GM23248 (cell line): ENCODE results near the gene IRF1. TPM values are rescaled to one million over a fixed set of nuclear protein-coding genes. Genes with fewer than 3 reads are reported as not detected.

Experiments
- DNase-seq: peaks from one replicate; pipeline ENCODE4 v3.0.0-alpha.2; 2015
- H2AFZ ChIP-seq: fragments of 200-600 bp; sonication (generic); 2 replicates; pipeline ENCODE4 v1.6.1; 2016; ENCODE audit warnings: antibody characterized with exemption
- H3F3A ChIP-seq: fragments of 200-600 bp; sonication (generic); 2 replicates; pipeline ENCODE4 v1.6.1; 2016; ENCODE audit warnings: mild to moderate bottlenecking, antibody characterized with exemption, mixed run types; ENCODE audit not compliant: insufficient read depth
- H3K27ac ChIP-seq: fragments of 200-600 bp; sonication (generic); 2 replicates; pipeline ENCODE4 v1.5.1; 2016; ENCODE audit warnings: mild to moderate bottlenecking
- H3K27me3 ChIP-seq: fragments of 200-600 bp; sonication (generic); replicated peaks from 2 replicates; pipeline ENCODE4 v1.6.1; 2016; ENCODE audit warnings: mild to moderate bottlenecking; ENCODE audit not compliant: insufficient read depth
- H3K36me3 ChIP-seq: fragments of 200-600 bp; sonication (generic); 2 replicates; pipeline ENCODE4 v1.6.1; 2016; ENCODE audit warnings: low read depth, mild to moderate bottlenecking
- H3K4me1 ChIP-seq: fragments of 200-600 bp; sonication (generic); 2 replicates; pipeline ENCODE4 v1.6.1; 2016; ENCODE audit warnings: mild to moderate bottlenecking; ENCODE audit not compliant: insufficient read depth
- H3K4me2 ChIP-seq: fragments of 200-600 bp; sonication (generic); one replicate; pipeline ENCODE4 v1.6.1; 2016; ENCODE audit warnings: mild to moderate bottlenecking; ENCODE audit not compliant: unreplicated experiment
- H3K4me3 ChIP-seq: fragments of 200-600 bp; sonication (generic); 2 replicates; pipeline ENCODE4 v1.5.1; 2016; ENCODE audit warnings: mild to moderate bottlenecking
- H3K79me2 ChIP-seq: fragments of 200-600 bp; sonication (generic); 2 replicates; pipeline ENCODE4 v1.6.1; 2016; ENCODE audit warnings: mild to moderate bottlenecking; ENCODE audit not compliant: insufficient read depth
- H3K9ac ChIP-seq: fragments of 200-600 bp; sonication (generic); 2 replicates; pipeline ENCODE4 v1.6.1; 2016; ENCODE audit warnings: mild to moderate bottlenecking
- H3K9me2 ChIP-seq: fragments of 200-600 bp; sonication (generic); 2 replicates; pipeline ENCODE4 v1.6.1; 2016; ENCODE audit warnings: mixed run types, mild to moderate bottlenecking, moderate library complexity; ENCODE audit not compliant: insufficient read depth
- H3K9me3 ChIP-seq: fragments of 200-600 bp; sonication (generic); one replicate; pipeline ENCODE4 v1.6.1; 2017; ENCODE audit warnings: low read depth
- H4K20me1 ChIP-seq: fragments of 200-600 bp; sonication (generic); 2 replicates; pipeline ENCODE4 v1.6.0; 2016; ENCODE audit not compliant: insufficient read depth
- EZH2 ChIP-seq: fragments of 200-600 bp; sonication (generic); IDR thresholded peaks from 2 replicates; pipeline ENCODE4 v1.6.1; 2018; ENCODE audit warnings: antibody characterized with exemption, mild to moderate bottlenecking; ENCODE audit not compliant: insufficient read depth, poor library complexity, severe bottlenecking
- EZH2phosphoT487 ChIP-seq: fragments of 200-600 bp; sonication (generic); IDR thresholded peaks from 2 replicates; pipeline ENCODE4 v1.6.1; 2018; ENCODE audit warnings: antibody characterized with exemption, moderate library complexity, mild to moderate bottlenecking, low read depth; ENCODE audit not compliant: insufficient read depth
- WGBS, 2 experiments: methylation state at CpG; one replicate each; pipeline ENCODE4 v1.1.6; 2015 to 2017; ENCODE audit warnings: low lambda C conversion rate in 2 of 2, low coverage in 1 of 2; ENCODE audit errors: missing lambda C conversion rate in 2 of 2; 5-methylcytosine and 5-hydroxymethylcytosine counted together
- in situ Hi-C: fragments of 300-500 bp; cut with MboI; formaldehyde crosslinking; loops from 2 replicates; pipeline ENCODE4 v1.15.0; 2020
- polyA plus RNA-seq: library from polyadenylated mRNA; unstranded; fragments of >200 nt; fragmentation: Nextera tagmentation; extraction: Ambion mirVana; gene quantifications from 2 replicates; pipeline ENCODE4 v1.2.1, GENCODE V29; 2016
- total RNA-seq: library from RNA; depleted of rRNA; stranded (reverse); fragments of >200 nt; shearing (Covaris generic); gene quantifications from 2 replicates; pipeline ENCODE4 v1.2.3, GENCODE V29; 2014

Gene IRF1
- total and polyA plus RNA-seq, 2 experiments from 2014 or later: 6.2 to 22.2 TPM

DNA sequence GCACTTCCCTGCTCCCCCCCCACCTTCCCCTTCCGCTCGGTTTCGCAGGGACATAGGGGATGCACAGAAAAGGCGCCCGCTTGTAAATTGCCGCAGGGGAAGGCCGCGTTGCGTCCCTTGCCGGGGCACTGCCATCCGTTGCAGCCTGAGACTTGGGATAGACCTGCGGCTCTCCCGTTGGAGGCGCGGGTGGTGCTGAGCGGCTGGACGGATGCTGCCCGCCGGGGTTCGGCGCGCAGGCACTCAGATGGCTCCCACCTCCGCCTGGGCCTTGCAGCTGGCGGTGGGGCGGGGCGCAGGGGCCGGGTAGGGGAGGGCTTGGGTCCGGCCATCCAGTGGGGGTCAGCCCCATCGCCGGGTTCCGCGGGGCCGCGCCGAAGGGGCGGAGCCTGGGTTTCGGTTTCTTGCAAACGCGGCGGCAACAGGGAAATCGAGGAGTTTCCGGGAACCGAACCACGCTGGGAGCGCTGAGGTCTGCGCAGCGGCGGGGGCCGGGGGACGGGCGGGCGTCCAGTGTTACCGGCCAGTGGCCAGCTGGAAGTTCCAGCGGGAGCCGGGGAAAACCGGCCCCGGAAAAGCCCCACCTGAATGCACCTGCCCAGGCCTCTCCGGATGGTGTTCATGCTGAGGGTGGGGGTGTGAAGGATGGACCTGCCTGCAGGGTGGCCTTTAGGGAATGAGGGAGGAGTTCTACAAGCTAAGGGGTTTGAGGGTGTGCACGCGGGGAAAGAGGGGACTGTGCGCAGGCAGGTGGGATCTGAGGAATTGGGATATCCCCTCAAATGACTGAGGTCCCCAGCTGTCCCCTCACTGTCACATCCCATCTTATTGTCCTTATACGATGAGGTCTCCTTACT, 6.3 kb upstream of the IRF1 start:
- Histone ChIP-seq H3K36me3 (no peaks in the 10 kb centered on the region), H3K9ac (peak overlapping the region; percentile 90), H3K9me3 (no peaks in the 10 kb centered on the region), H3K27me3 (no peaks in the 10 kb centered on the region), H3K9me2 (no peaks in the 10 kb centered on the region), H3K4me2 (peak overlapping the region; percentile 84), H2AFZ (peak overlapping the region; percentile 86), H3K27ac (peak overlapping the region; percentile 82), H3K79me2 (no peaks in the 10 kb centered on the region), H3F3A (peaks cover 22% of the 10 kb centered on the region), H3K4me1 (peaks cover 25% of the 10 kb centered on the region), H3K4me3 (peak overlapping the region; percentile 85), H4K20me1 (no peaks in the 10 kb centered on the region)
- peak; percentile 86 for DNase-seq
- in situ Hi-C loops: no loop called here
- TF ChIP-seq EZH2phosphoT487 (no peak), EZH2 (no peak)
- 2 to 4% methylated on average over 38 to 59 of the region's 62 CpGs for WGBS, 2 experiments

DNA sequence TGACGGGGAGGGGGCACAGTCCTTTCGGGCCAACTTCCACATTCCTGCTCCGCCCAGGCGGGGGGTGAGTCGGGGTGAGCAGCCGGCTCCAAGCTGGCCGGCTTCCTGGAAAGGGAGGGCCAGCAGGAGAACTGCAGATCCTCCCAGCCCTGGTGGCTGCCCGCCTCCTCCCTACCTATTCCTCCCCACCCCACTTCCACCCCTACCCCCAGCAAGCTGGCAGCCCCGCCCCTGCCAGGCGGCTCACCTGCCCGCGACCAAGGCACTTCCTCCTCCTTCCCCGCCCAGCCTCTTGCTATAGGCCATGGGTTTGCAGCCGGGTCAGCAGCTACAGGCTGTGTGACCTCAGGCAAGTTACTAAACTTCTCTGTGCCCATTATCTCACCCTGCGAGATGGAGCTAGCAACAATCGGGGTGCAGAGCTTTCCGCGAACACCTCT, 5.6 kb upstream of the IRF1 start:
- peak; percentile 93 for DNase-seq
- no peaks in the 10 kb centered on the region for H3K79me2 ChIP-seq
- WGBS, 2 experiments: 1 to 2% methylated on average over 9 to 18 of the region's 18 CpGs
- no peaks in the 10 kb centered on the region for H3K27me3 ChIP-seq
- no peaks in the 10 kb centered on the region for H3K9me2 ChIP-seq
- H3K9me3 ChIP-seq: no peaks in the 10 kb centered on the region
- TF ChIP-seq EZH2phosphoT487 (no peak), EZH2 (no peak)
- H3K4me1 ChIP-seq: peaks cover 25% of the 10 kb centered on the region
- H2AFZ ChIP-seq: peak overlapping the region; percentile 86
- peak overlapping the region; percentile 82 for H3K27ac ChIP-seq
- no peaks in the 10 kb centered on the region for H4K20me1 ChIP-seq
- in situ Hi-C loops: no loop called here
- H3K9ac ChIP-seq: peak overlapping the region; percentile 90
- peak overlapping the region; percentile 85 for H3K4me3 ChIP-seq
- peaks cover 22% of the 10 kb centered on the region for H3F3A ChIP-seq
- no peaks in the 10 kb centered on the region for H3K36me3 ChIP-seq
- H3K4me2 ChIP-seq: peak overlapping the region; percentile 84

DNA sequence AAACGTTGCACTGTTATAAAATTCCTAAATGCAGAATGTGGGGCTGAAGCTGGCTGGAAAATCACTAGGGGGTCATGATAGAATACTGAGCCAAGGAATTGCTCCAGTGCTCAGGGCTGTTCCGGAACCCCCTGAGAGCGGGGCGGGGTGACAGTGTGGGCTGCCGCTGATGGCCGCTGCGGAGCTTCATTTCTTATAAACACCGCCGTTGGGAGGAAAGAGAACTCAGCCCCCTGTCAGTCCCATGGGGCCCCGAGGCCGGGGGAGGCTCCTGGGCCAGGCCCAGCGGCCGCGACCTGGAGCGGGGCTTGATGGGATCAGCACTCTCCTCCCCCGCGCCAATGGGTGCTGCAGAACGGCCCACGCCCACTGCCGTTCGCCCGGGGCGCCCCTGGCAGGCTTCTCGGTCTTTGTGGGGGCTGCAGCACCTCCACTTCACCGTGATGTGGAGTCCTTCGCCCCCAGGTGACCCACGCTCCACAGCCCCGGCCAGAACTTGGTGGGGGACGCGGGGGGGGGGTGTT, 5.2 kb upstream of the IRF1 start:
- TF ChIP-seq EZH2: no peak
- TF ChIP-seq EZH2phosphoT487: no peak
- Histone ChIP-seq H3K9me3 (no peaks in the 10 kb centered on the region), H2AFZ (peak overlapping the region; percentile 86), H3K27me3 (no peaks in the 10 kb centered on the region), H3K9me2 (no peaks in the 10 kb centered on the region), H3K4me2 (peak overlapping the region; percentile 84), H3K79me2 (no peaks in the 10 kb centered on the region), H4K20me1 (no peaks in the 10 kb centered on the region), H3F3A (peaks cover 22% of the 10 kb centered on the region), H3K9ac (peak overlapping the region; percentile 90), H3K36me3 (no peaks in the 10 kb centered on the region), H3K4me1 (peaks cover 25% of the 10 kb centered on the region), H3K4me3 (peak overlapping the region; percentile 85), H3K27ac (peak overlapping the region; percentile 82)
- in situ Hi-C loops: no loop called here
- DNase-seq: peak; percentile 95
- WGBS, 2 experiments: 0 to 2% methylated on average over 27 to 29 of the region's 30 CpGs

DNA sequence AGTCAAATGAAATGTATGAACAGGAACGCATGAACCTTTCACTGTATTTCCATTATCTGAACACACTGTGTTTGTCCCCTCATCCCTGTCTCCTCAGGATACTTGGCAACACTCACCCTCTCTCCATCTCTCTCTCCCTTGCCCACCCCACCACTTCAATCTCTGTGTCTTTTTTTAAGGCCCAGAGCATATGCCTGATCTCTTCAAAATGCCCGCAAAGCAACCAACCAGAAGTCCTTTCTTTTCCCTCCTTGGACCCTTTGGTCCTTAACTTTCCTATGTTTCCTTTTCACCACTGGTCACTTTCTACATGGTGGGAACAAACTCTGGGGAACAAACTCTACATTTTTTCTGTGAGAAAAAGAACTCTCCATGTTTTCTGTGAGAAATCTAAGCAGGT, 3.2 kb upstream of the IRF1 start:
- H3K27me3 ChIP-seq: no peaks in the 10 kb centered on the region
- peaks cover 13% of the 10 kb centered on the region for H3K79me2 ChIP-seq
- peaks cover 25% of the 10 kb centered on the region for H3K4me1 ChIP-seq
- in situ Hi-C loops: no loop called here
- no peak for TF ChIP-seq EZH2
- no peak overlapping the region for H3K4me2 ChIP-seq
- H3K27ac ChIP-seq: no peak overlapping the region
- H3K36me3 ChIP-seq: 0 out of 2 replicates have a peak, but pooled peaks cover under 1% of the 10 kb centered on the region
- H4K20me1 ChIP-seq: peaks cover 4% of the 10 kb centered on the region; the same call in 1 of the 2 replicates
- H3K9me2 ChIP-seq: no peaks in the 10 kb centered on the region
- H3K4me3 ChIP-seq: no peak overlapping the region
- H2AFZ ChIP-seq: no peak overlapping the region
- H3F3A ChIP-seq: peaks cover 16% of the 10 kb centered on the region
- H3K9ac ChIP-seq: no peak overlapping the region
- no peaks in the 10 kb centered on the region for H3K9me3 ChIP-seq
- 78 to 96% methylated on average over 2 of the region's 2 CpGs for whole genome bisulfite sequencing, 2 experiments
- no peak for DNase-seq
